Osteocyte (in vitro differentiated cells): ENCODE measurements around the gene PPP3CA. TPM values are rescaled to one million over a fixed set of nuclear protein-coding genes. Genes with fewer than 3 reads are reported as not detected.

Experiments
- DNase-seq: peaks from one replicate; pipeline ENCODE4 v3.0.0; 2021; ENCODE audit warnings: mixed read lengths; ENCODE audit not compliant: unreplicated experiment; ENCODE audit errors: extremely low spot score
- H3K27ac Mint-ChIP-seq: one replicate; pipeline ENCODE4 v1.8.0; 2021; ENCODE audit warnings: mild to moderate bottlenecking, mixed read lengths; ENCODE audit not compliant: unreplicated experiment
- H3K27me3 Mint-ChIP-seq: one replicate; pipeline ENCODE4 v1.8.0; 2021; ENCODE audit warnings: mixed read lengths; ENCODE audit not compliant: unreplicated experiment
- H3K36me3 Mint-ChIP-seq: one replicate; pipeline ENCODE4 v1.8.0; 2021; ENCODE audit warnings: mixed read lengths; ENCODE audit not compliant: unreplicated experiment
- H3K4me1 Mint-ChIP-seq: one replicate; pipeline ENCODE4 v1.8.0; 2021; ENCODE audit warnings: mixed read lengths; ENCODE audit not compliant: unreplicated experiment
- H3K4me3 Mint-ChIP-seq: one replicate; pipeline ENCODE4 v1.8.0; 2021; ENCODE audit warnings: mild to moderate bottlenecking, moderate library complexity, mixed read lengths; ENCODE audit not compliant: unreplicated experiment
- H3K9me3 Mint-ChIP-seq: one replicate; pipeline ENCODE4 v1.8.0; 2021; ENCODE audit warnings: mixed read lengths; ENCODE audit not compliant: unreplicated experiment
- total RNA-seq: library from RNA; stranded (reverse); gene quantifications from 2 replicates; pipeline ENCODE4 v1.2.1, GENCODE V29; 2021
- TF ChIP-seq, protein P1 (sequence below): fragments of 200-600 bp; sonication (generic); IDR thresholded peaks from 2 replicates; pipeline ENCODE4 v1.5.0; 2021; ENCODE audit warnings: antibody characterized with exemption, mild to moderate bottlenecking, moderate library complexity

The PPP3CA gene
- total RNA-seq, 1 donor from 2014 or later, result 40.5 TPM

DNA sequence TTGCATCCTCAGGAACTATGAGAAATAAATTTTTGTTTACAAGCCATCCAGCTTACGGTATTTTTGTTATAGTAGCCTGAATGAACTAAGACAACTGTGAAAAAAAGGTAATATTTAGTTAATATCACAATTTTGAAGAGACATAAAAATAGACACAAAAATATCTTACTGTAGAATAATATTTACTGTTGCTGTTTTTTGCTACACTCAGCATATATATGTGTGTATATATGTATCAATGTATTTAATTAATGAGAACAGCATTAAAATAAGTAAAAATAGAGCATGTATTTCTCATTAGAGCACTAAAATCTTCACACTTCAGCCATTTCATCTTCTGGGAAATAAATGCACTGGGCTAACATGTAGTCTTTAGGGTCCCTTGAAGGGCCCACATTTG lies 24.6 kb downstream of the PPP3CA start:
- H3K27ac Mint-ChIP-seq, result no peak overlapping the region
- DNase-seq, result no peak
- H3K27me3 Mint-ChIP-seq, result no peaks in the 10 kb centered on the region
- H3K36me3 Mint-ChIP-seq, result no peaks in the 10 kb centered on the region
- no peaks in the 10 kb centered on the region for H3K9me3 Mint-ChIP-seq
- H3K4me3 Mint-ChIP-seq, result no peak overlapping the region
- peaks cover 36% of the 10 kb centered on the region for H3K4me1 Mint-ChIP-seq
- TF ChIP-seq, protein P1, sequence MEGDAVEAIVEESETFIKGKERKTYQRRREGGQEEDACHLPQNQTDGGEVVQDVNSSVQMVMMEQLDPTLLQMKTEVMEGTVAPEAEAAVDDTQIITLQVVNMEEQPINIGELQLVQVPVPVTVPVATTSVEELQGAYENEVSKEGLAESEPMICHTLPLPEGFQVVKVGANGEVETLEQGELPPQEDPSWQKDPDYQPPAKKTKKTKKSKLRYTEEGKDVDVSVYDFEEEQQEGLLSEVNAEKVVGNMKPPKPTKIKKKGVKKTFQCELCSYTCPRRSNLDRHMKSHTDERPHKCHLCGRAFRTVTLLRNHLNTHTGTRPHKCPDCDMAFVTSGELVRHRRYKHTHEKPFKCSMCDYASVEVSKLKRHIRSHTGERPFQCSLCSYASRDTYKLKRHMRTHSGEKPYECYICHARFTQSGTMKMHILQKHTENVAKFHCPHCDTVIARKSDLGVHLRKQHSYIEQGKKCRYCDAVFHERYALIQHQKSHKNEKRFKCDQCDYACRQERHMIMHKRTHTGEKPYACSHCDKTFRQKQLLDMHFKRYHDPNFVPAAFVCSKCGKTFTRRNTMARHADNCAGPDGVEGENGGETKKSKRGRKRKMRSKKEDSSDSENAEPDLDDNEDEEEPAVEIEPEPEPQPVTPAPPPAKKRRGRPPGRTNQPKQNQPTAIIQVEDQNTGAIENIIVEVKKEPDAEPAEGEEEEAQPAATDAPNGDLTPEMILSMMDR, result no peak

DNA sequence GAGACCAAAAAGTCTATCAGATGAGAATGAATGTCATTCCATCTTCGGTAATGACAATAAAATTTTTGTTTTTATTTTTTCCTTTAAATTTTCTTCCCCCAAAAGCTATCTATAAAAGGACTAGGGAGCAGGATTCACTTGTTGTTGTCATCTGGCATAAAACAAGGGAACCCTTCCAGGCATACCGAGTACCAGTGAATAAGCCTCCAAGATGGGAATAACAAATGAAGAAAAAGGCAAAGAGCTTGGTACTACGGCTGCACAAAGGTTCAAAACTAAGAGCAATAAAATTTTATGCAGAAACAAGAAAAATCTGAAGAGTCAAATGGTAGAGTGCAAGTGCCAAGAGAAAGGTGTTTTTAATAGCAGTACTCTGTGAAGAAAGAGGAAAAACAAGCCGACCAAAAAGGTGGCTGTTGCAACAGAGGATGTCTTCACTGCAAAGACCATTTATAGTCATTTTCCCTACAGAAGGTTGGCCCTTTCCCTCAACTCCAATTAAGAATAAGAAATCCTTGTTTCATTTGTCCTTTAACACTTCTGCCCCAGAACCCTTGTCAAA lies 25.8 kb downstream of the PPP3CA start:
- Mint-ChIP-seq H3K27ac (peak overlapping the region; percentile 70), H3K27me3 (no peaks in the 10 kb centered on the region), H3K36me3 (no peaks in the 10 kb centered on the region), H3K4me1 (peaks cover 26% of the 10 kb centered on the region), H3K4me3 (no peak overlapping the region), H3K9me3 (no peaks in the 10 kb centered on the region)
- DNase-seq, result no peak
- TF ChIP-seq, protein P1, result no peak

DNA sequence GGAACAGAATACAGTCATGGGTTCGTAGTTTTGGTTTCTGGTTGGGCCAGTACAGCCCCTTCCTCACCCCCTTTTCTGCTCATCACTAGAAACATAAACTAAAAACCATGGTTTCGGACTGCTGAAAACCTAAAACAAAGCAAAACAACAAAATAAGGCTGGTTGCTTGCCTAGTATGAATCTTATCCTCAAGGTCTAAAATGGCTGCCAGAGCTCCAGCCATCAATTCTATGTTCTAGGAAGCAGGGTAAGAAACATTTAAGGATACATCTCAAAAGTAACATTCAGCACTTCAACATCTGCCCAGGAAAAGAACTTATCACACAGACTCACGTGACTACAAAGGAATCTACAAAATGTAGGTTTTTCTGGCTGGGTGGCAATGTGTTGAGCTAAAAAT lies 31.5 kb downstream of the PPP3CA start:
- no peaks in the 10 kb centered on the region for H3K36me3 Mint-ChIP-seq
- peaks cover 5% of the 10 kb centered on the region for H3K9me3 Mint-ChIP-seq
- H3K27me3 Mint-ChIP-seq, result no peaks in the 10 kb centered on the region
- H3K4me1 Mint-ChIP-seq, result peaks cover 9% of the 10 kb centered on the region
- no peak for DNase-seq
- TF ChIP-seq, protein P1, result no peak
- no peak overlapping the region for H3K4me3 Mint-ChIP-seq
- no peak overlapping the region for H3K27ac Mint-ChIP-seq

DNA sequence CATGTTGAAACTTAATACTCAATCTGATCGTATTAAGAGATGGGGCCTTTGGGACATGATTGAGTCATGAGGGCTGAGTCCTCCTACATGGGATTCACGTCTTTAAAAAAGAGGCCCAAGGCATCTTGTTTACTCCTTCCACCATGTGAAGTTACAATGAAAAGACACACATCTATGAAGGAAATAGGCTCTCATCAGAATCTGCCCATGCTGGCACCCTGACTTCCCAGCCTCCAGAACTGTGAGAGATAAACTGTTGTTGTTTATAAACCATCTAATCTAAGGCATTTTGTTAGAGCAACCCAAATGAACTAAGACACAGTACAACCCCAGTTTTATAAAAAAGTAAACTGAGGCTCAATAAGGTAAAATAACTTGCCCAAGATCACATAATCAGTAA lies 32.3 kb downstream of the PPP3CA start:
- no peaks in the 10 kb centered on the region for H3K27me3 Mint-ChIP-seq
- no peak overlapping the region for H3K4me3 Mint-ChIP-seq
- peaks cover 5% of the 10 kb centered on the region for H3K9me3 Mint-ChIP-seq
- no peaks in the 10 kb centered on the region for H3K36me3 Mint-ChIP-seq
- peaks cover 5% of the 10 kb centered on the region for H3K4me1 Mint-ChIP-seq
- TF ChIP-seq, protein P1, result no peak
- DNase-seq, result no peak
- H3K27ac Mint-ChIP-seq, result no peak overlapping the region

DNA sequence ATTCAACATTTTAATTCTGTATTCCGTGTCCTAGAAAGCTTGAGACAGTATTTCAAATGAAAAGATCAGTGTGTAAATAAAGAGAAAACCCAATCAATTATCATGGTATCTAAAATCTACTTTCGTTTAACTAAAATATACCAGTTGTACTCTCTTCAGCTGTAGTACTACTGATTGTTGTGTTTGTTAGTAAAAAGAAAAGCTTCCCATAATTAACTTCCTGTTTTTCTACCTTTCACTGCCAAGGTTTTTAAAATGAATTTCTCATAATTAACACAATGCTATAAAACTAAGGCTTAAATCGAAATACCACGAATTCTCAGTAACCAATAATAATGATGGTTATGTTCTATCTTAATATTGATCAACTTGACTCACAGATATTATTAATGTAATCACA lies 37.4 kb downstream of the PPP3CA start:
- H3K4me1 Mint-ChIP-seq, result peaks cover 23% of the 10 kb centered on the region
- no peaks in the 10 kb centered on the region for H3K9me3 Mint-ChIP-seq
- H3K27ac Mint-ChIP-seq, result no peak overlapping the region
- H3K36me3 Mint-ChIP-seq, result no peaks in the 10 kb centered on the region
- TF ChIP-seq, protein P1, result no peak
- no peak for DNase-seq
- no peak overlapping the region for H3K4me3 Mint-ChIP-seq
- H3K27me3 Mint-ChIP-seq, result no peaks in the 10 kb centered on the region
